NCI-H460 (cell line): ENCODE results near the gene FAM222A. TPM values are rescaled to one million over a fixed set of nuclear protein-coding genes. Genes with fewer than 3 reads are reported as not detected.

ENCODE experiments used
- DNase-seq: peaks from one replicate; pipeline ENCODE4 v3.0.0-alpha.2; 2016; ENCODE audit warnings: low read depth; ENCODE audit errors: extremely low read depth
- total RNA-seq: library from RNA; depleted of rRNA; stranded (reverse); fragments of >200 nt; shearing (Covaris generic); gene quantifications from 2 replicates; pipeline ENCODE4 v1.2.3, GENCODE V29; 2014; rRNA removed

Gene FAM222A
- total RNA-seq, 1 experiment from 2014 or later, result 0.25 TPM

- no peak for DNase-seq
Measured at GRCh38 chr12:109816870-109817269, 103.2 kb downstream of the FAM222A start.

- DNase-seq, result no peak
Measured at GRCh38 chr12:109817627-109818231, 104.1 kb downstream of the FAM222A start.

GRCh38 chr12:109818253-109818652 lies 104.6 kb downstream of the FAM222A start:
- DNase-seq, result no peak

- DNase-seq, result no peak
Measured at GRCh38 chr12:109818905-109819500, 105.4 kb downstream of the FAM222A start.

Other genes with a start within 250 kb of the FAM222A start
- gene KCTD10, start 236.5 kb upstream of the FAM222A start, total RNA-seq, result 15.2 and 22.6 TPM in 2 replicates
- 27.1 and 33.4 TPM in 2 replicates for gene UBE3B, start 236.2 kb upstream of the FAM222A start, total RNA-seq
- gene MMAB, start 140.3 kb upstream of the FAM222A start, total RNA-seq, result 25.6 and 34.6 TPM in 2 replicates
- gene MVK, start 140.0 kb upstream of the FAM222A start, total RNA-seq, result 4.4 and 6.4 TPM in 2 replicates
- gene TRPV4, start 119.6 kb downstream of the FAM222A start, total RNA-seq, result not detected in 2 replicates
- gene GLTP, start 166.7 kb downstream of the FAM222A start, total RNA-seq, result 139 and 146 TPM in 2 replicates
- gene TCHP, start 186.4 kb downstream of the FAM222A start, total RNA-seq, result 26.2 and 36.0 TPM in 2 replicates